CD14-positive monocyte (primary cell): ENCODE data around the gene DACT2. TPM values are rescaled to one million over a fixed set of nuclear protein-coding genes. Genes with fewer than 3 reads are reported as not detected.

ENCODE experiments used
- DNase-seq, 3 donors: peaks; one replicate each; pipeline ENCODE4 v3.0.0-alpha.2; 2011 to 2022
- H2AFZ ChIP-seq: 2 replicates; pipeline ENCODE4 v1.6.0; 2012; ENCODE audit warnings: mild to moderate bottlenecking, low read depth, low read length, inconsistent platforms; ENCODE audit not compliant: insufficient read depth, poor library complexity, severe bottlenecking
- H3K27ac ChIP-seq, 2 donors: 1 replicate in 1 of 2; 2 replicates in 1 of 2; pipeline ENCODE4 v1.5.1; 2012 to 2013; ENCODE audit warnings: low read length in 2 of 2, control low read depth in 1 of 2, inconsistent platforms in 1 of 2, low read depth in 1 of 2, mild to moderate bottlenecking in 1 of 2
- H3K27me3 ChIP-seq, 2 donors: one replicate each; pipeline versions ENCODE4 v1.6.0 to v1.6.1; 2011 to 2013; ENCODE audit warnings: low read length in 2 of 2; ENCODE audit not compliant: control insufficient read depth in 2 of 2, insufficient read depth in 2 of 2
- H3K36me3 ChIP-seq, 2 donors: replicated peaks in 1 of 2; 1 replicate in 1 of 2; 2 replicates in 1 of 2; pipeline versions ENCODE4 v1.5.1 to v1.6.1; 2012 to 2013; ENCODE audit warnings: low read length in 2 of 2, control low read depth in 1 of 2, inconsistent platforms in 1 of 2, mild to moderate bottlenecking in 1 of 2; ENCODE audit not compliant: insufficient read depth in 2 of 2, control insufficient read depth in 1 of 2
- H3K4me1 ChIP-seq, 2 donors: 1 replicate in 1 of 2; 2 replicates in 1 of 2; pipeline versions ENCODE4 v1.5.1 to v1.6.1; 2012 to 2013; ENCODE audit warnings: low read length in 2 of 2, control low read depth in 1 of 2, inconsistent platforms in 1 of 2, mild to moderate bottlenecking in 1 of 2, moderate library complexity in 1 of 2; ENCODE audit not compliant: insufficient read depth in 2 of 2, control insufficient read depth in 1 of 2
- H3K4me2 ChIP-seq: replicated peaks from 2 replicates; pipeline ENCODE3; 2012; ENCODE audit warnings: low read length, moderate library complexity, mild to moderate bottlenecking; ENCODE audit not compliant: poor library complexity, severe bottlenecking; ENCODE audit errors: extremely low read depth
- H3K4me3 ChIP-seq, 3 experiments: fragments of 200-600 bp in 1 of 3; sonication (generic) in 1 of 3; replicated peaks in 1 of 3; 1 replicate in 2 of 3; 2 replicates in 1 of 3; pipeline ENCODE4 v1.5.1; 2011 to 2013; ENCODE audit warnings: low read length in 3 of 3, mild to moderate bottlenecking in 3 of 3, control low read depth in 2 of 3, low read depth in 2 of 3, inconsistent platforms in 1 of 3, moderate library complexity in 1 of 3
- H3K79me2 ChIP-seq: 2 replicates; pipeline ENCODE4 v1.6.0; 2012; ENCODE audit warnings: mild to moderate bottlenecking, control low read depth, inconsistent platforms, low read length, moderate library complexity; ENCODE audit not compliant: insufficient read depth
- H3K9ac ChIP-seq: 2 replicates; pipeline ENCODE4 v1.6.0; 2017; ENCODE audit warnings: low read length, mild to moderate bottlenecking; ENCODE audit not compliant: insufficient read depth, poor library complexity, severe bottlenecking
- H3K9me3 ChIP-seq, 2 donors: replicated peaks in 1 of 2; 1 replicate in 1 of 2; 2 replicates in 1 of 2; pipeline versions ENCODE4 v1.5.1 to v1.6.1; 2012 to 2013; ENCODE audit warnings: low read length in 2 of 2, control low read depth in 1 of 2; ENCODE audit not compliant: control insufficient read depth in 1 of 2, insufficient read depth in 1 of 2
- H4K20me1 ChIP-seq: 2 replicates; pipeline ENCODE4 v1.6.0; 2012; ENCODE audit warnings: mild to moderate bottlenecking, low read length, control low read depth, moderate library complexity; ENCODE audit not compliant: insufficient read depth
- H3K27ac Mint-ChIP-seq, 7 donors: one replicate each; pipeline ENCODE4 v1.8.0; 2020; ENCODE audit warnings: mild to moderate bottlenecking in 7 of 7, mixed read lengths in 7 of 7, moderate library complexity in 6 of 7, inconsistent platforms in 2 of 7
- H3K27me3 Mint-ChIP-seq, 3 donors: one replicate each; pipeline ENCODE4 v1.8.0; 2021 to 2022; ENCODE audit warnings: low read depth in 3 of 3, mild to moderate bottlenecking in 3 of 3, mixed read lengths in 3 of 3, moderate library complexity in 3 of 3, inconsistent platforms in 1 of 3
- H3K36me3 Mint-ChIP-seq, 2 donors: one replicate each; pipeline ENCODE4 v1.8.0; 2020; ENCODE audit warnings: mixed read lengths in 2 of 2, inconsistent platforms in 1 of 2, mild to moderate bottlenecking in 1 of 2
- H3K4me1 Mint-ChIP-seq: one replicate; pipeline ENCODE4 v1.8.0; 2020; ENCODE audit warnings: mild to moderate bottlenecking, mixed read lengths
- H3K4me3 Mint-ChIP-seq, 2 donors: one replicate each; pipeline ENCODE4 v1.8.0; 2020; ENCODE audit warnings: mild to moderate bottlenecking in 2 of 2, mixed read lengths in 2 of 2, moderate library complexity in 1 of 2
- H3K9me3 Mint-ChIP-seq, 7 donors: one replicate each; pipeline ENCODE4 v1.8.0; 2020 to 2022; ENCODE audit warnings: mixed read lengths in 7 of 7, mild to moderate bottlenecking in 6 of 7, moderate library complexity in 6 of 7, inconsistent platforms in 2 of 7
- WGBS: methylation state at CpG from one replicate; pipeline ENCODE4 v1.1.5; 2013; ENCODE audit warnings: missing lambda C conversion rate; ENCODE audit not compliant: insufficient coverage; 5-methylcytosine and 5-hydroxymethylcytosine counted together
- intact Hi-C, 2 donors: fragments of 100-400 bp; cut with micrococcal nuclease; formaldehyde crosslinking; loops; one replicate each; pipeline versions ENCODE4 v1.15.0 to v1.15.1; 2023
- polyA plus RNA-seq, 3 donors: library from polyadenylated mRNA; depleted of rRNA in 1 of 3; unstranded in 2 of 3; stranded (reverse) in 1 of 3; fragments of 300-500 nt in 2 of 3; fragments of >200 nt in 1 of 3; fragmentation: Illumina TruSeq in 2 of 3; gene quantifications; 1 replicate in 2 of 3; 2 replicates in 1 of 3; pipeline ENCODE4 v1.2.3, GENCODE V29; 2012 to 2021
- TF ChIP-seq, protein P1 (sequence below): fragments of 200-600 bp; IDR thresholded peaks from one replicate; pipeline ENCODE4 v1.8.0; 2022; ENCODE audit warnings: antibody characterized with exemption, mild to moderate bottlenecking

The DACT2 gene
- polyA plus RNA-seq, 3 donors, result not detected

DNA sequence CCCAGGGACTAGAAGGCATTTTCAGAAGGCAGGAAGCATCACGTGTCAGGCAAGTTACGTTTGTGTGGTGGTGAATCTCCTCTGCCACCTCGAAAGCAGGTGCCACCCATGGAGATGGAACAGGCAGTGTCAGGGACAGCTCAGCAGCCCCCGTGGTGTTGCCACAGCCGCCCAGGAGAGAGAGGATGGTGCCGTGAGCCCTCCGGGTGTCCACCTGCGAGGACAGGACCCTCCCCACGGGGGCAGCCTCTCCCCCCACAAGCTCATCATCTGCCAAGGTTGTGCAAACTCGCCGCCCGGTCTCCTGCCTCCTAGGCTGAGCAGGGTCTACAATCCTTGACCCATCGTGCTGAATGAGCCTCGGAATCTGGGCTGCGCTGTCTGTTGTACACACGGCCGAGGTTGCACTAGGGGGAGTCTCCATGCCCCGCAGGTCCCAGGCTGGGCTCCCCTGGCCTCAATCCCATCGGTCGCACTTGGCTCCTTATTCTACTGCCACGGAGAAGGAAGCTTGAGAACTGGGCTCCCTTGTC is 40.1 kb downstream of the DACT2 start:
- Mint-ChIP-seq H3K36me3 (no peaks in the 10 kb centered on the region), H3K9me3 (peaks cover 0 to 13% (median 5%) of the 10 kb centered on the region in 7 donors), H3K27ac (no peak overlapping the region), H3K4me3 (no peak overlapping the region), H3K27me3 (peaks cover 4 to 7% (median 5%) of the 10 kb centered on the region in 3 donors), H3K4me1 (no peaks in the 10 kb centered on the region)
- 88% methylated on average over 19 of the region's 21 CpGs for WGBS
- Histone ChIP-seq H3K27ac (no peak overlapping the region), H4K20me1 (no peaks in the 10 kb centered on the region), H2AFZ (no peak overlapping the region), H3K9me3 (peaks cover 0 to 8% of the 10 kb centered on the region in 2 donors), H3K4me1 (no peaks in the 10 kb centered on the region), H3K79me2 (no peaks in the 10 kb centered on the region), H3K4me3 (no peak overlapping the region), H3K36me3 (no peaks in the 10 kb centered on the region), H3K4me2 (no peak overlapping the region), H3K27me3 (no peaks in the 10 kb centered on the region), H3K9ac (no peak overlapping the region)
- intact Hi-C loops, result no loop called here
- no peak for DNase-seq
- TF ChIP-seq, protein P1, sequence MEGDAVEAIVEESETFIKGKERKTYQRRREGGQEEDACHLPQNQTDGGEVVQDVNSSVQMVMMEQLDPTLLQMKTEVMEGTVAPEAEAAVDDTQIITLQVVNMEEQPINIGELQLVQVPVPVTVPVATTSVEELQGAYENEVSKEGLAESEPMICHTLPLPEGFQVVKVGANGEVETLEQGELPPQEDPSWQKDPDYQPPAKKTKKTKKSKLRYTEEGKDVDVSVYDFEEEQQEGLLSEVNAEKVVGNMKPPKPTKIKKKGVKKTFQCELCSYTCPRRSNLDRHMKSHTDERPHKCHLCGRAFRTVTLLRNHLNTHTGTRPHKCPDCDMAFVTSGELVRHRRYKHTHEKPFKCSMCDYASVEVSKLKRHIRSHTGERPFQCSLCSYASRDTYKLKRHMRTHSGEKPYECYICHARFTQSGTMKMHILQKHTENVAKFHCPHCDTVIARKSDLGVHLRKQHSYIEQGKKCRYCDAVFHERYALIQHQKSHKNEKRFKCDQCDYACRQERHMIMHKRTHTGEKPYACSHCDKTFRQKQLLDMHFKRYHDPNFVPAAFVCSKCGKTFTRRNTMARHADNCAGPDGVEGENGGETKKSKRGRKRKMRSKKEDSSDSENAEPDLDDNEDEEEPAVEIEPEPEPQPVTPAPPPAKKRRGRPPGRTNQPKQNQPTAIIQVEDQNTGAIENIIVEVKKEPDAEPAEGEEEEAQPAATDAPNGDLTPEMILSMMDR, result no peak

DNA sequence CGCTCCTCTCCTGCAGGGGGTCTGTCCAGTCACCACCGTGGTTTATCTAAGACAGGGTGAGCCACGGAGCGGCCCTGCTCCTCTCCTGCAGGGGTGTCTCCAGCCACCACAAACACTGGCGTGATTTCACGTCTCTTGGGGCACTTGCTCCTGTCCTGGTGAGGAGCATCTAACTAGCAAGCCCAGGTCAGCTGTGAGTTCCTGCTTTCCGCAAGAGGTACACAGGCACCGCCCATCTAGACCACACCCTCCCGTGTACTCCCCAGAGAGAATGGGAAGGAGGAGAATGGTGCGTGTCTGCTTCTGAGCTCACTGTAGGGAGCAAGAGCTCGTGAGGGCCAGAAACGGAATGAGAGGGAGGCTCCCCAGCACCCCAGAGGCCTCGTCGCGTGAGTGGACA is 40.7 kb downstream of the DACT2 start:
- no peak overlapping the region for H3K27ac Mint-ChIP-seq
- WGBS, result 88% methylated on average over 12 of the region's 15 CpGs
- no peak overlapping the region for H3K9ac ChIP-seq
- H3K9me3 Mint-ChIP-seq, result peaks cover 0 to 13% (median 5%) of the 10 kb centered on the region in 7 donors
- no peak overlapping the region for H3K27ac ChIP-seq
- no peak for DNase-seq
- no peaks in the 10 kb centered on the region for H4K20me1 ChIP-seq
- H3K4me1 Mint-ChIP-seq, result no peaks in the 10 kb centered on the region
- H3K4me3 Mint-ChIP-seq, result no peak overlapping the region
- H2AFZ ChIP-seq, result no peak overlapping the region
- no peaks in the 10 kb centered on the region for H3K79me2 ChIP-seq
- no peaks in the 10 kb centered on the region for H3K36me3 Mint-ChIP-seq
- H3K27me3 ChIP-seq, result no peaks in the 10 kb centered on the region
- no peak overlapping the region for H3K4me3 ChIP-seq
- no peak overlapping the region for H3K4me2 ChIP-seq
- TF ChIP-seq, protein P1, result no peak
- intact Hi-C loops, result no loop called here
- peaks cover 0 to 8% of the 10 kb centered on the region in 2 donors for H3K9me3 ChIP-seq
- no peaks in the 10 kb centered on the region for H3K4me1 ChIP-seq
- no peaks in the 10 kb centered on the region for H3K36me3 ChIP-seq
- H3K27me3 Mint-ChIP-seq, result peaks cover 4 to 5% (median 4%) of the 10 kb centered on the region in 3 donors
